Neural cell (in vitro differentiated cells): ENCODE data around the gene TIAM2.

Experiments used
- EP300 ChIP-seq: fragments of 450-650 bp; conservative IDR thresholded peaks from 2 replicates; pipeline ENCODE4 v1.6.1; 2014; ENCODE audit warnings: antibody characterized with exemption, mild to moderate bottlenecking, moderate library complexity; ENCODE audit not compliant: poor library complexity, severe bottlenecking
- EZH2 ChIP-seq: fragments of 200-600, 300-800 bp; shearing (Covaris generic), sonication (generic); IDR thresholded peaks from 2 replicates; pipeline ENCODE4 v1.6.1; 2014; ENCODE audit warnings: antibody characterized with exemption, low read length, borderline replicate concordance, mild to moderate bottlenecking; ENCODE audit not compliant: insufficient read depth, poor library complexity, severe bottlenecking
- MXI1 ChIP-seq: fragments of 450-650 bp; conservative IDR thresholded peaks from 2 replicates; pipeline ENCODE4 v1.6.1; 2014; ENCODE audit warnings: antibody characterized with exemption, mild to moderate bottlenecking; ENCODE audit not compliant: poor library complexity, severe bottlenecking
- POLR2AphosphoS5 ChIP-seq: IDR thresholded peaks from 2 replicates; pipeline ENCODE4 v1.6.1; 2012
- RAD21 ChIP-seq: fragments of 450-650 bp; conservative IDR thresholded peaks from 2 replicates; pipeline ENCODE4 v1.6.1; 2014; ENCODE audit warnings: antibody characterized with exemption, mild to moderate bottlenecking, moderate library complexity
- TF ChIP-seq, protein P1 (sequence below): fragments of 450-650 bp; IDR thresholded peaks from 2 replicates; pipeline ENCODE4 v1.5.1; 2014; ENCODE audit warnings: antibody characterized with exemption, mild to moderate bottlenecking, moderate library complexity; ENCODE audit not compliant: poor library complexity, severe bottlenecking

GRCh38 chr6:155224618-155225017 is 229.5 kb downstream of the TIAM2 start:
- TF ChIP-seq, protein P1, sequence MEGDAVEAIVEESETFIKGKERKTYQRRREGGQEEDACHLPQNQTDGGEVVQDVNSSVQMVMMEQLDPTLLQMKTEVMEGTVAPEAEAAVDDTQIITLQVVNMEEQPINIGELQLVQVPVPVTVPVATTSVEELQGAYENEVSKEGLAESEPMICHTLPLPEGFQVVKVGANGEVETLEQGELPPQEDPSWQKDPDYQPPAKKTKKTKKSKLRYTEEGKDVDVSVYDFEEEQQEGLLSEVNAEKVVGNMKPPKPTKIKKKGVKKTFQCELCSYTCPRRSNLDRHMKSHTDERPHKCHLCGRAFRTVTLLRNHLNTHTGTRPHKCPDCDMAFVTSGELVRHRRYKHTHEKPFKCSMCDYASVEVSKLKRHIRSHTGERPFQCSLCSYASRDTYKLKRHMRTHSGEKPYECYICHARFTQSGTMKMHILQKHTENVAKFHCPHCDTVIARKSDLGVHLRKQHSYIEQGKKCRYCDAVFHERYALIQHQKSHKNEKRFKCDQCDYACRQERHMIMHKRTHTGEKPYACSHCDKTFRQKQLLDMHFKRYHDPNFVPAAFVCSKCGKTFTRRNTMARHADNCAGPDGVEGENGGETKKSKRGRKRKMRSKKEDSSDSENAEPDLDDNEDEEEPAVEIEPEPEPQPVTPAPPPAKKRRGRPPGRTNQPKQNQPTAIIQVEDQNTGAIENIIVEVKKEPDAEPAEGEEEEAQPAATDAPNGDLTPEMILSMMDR: no peak
- no peak for TF ChIP-seq POLR2AphosphoS5
- no peak for TF ChIP-seq EZH2
- no peak for TF ChIP-seq EP300
- no peak for TF ChIP-seq MXI1
- no peak for TF ChIP-seq RAD21
